HCT116 (cell line): ENCODE data around the gene MINK1. TPM values are rescaled to one million over a fixed set of nuclear protein-coding genes. Genes with fewer than 3 reads are reported as not detected.

Experiments used
- ATAC-seq: fragments of 200-7000 bp; cut with Tn5 transposase; 2 replicates; pipeline ENCODE4 v1.9.1; 2020; ENCODE audit warnings: mild to moderate bottlenecking, moderate library complexity
- BruUV-seq: library from RNA; stranded (reverse); fragments of 400-500 nt; replicated peaks from 2 replicates; lab custom pipeline; 2021; lab: Mats Ljungman, UMichigan
- CTCF ChIA-PET: fragments of 300-600 bp; sonication (Branson Sonifier 250); formaldehyde crosslinking; loops from one replicate; lab custom pipeline; 2021; ENCODE audit warnings: antibody characterized with exemption; lab: Charles Lee
- POLR2A ChIA-PET: fragments of 300-600, 350-600 bp; sonication (Branson Sonifier 250); formaldehyde crosslinking; loops from one replicate; lab custom pipeline; 2021; ENCODE audit warnings: antibody characterized with exemption; lab: Charles Lee
- RAD21 ChIA-PET, 2 experiments: fragments of 300-600 bp; sonication (Branson Sonifier 250); formaldehyde crosslinking; loops; one replicate each; lab custom pipeline; 2023; ENCODE audit warnings: low total read pairs in 2 of 2; ENCODE audit not compliant: uncharacterized antibody in 2 of 2, unreplicated experiment in 2 of 2, low non-redundant PET in 1 of 2; lab: Charles Lee
- DNase-seq: peaks from one replicate; pipeline ENCODE4 v3.0.0-alpha.2; 2010; ENCODE audit warnings: low read depth, low spot score
- H2AFZ ChIP-seq: fragments of 200-600 bp; shearing (Covaris generic), sonication (generic); 2 replicates; pipeline ENCODE4 v1.6.1; 2017; ENCODE audit warnings: low read depth, mixed run types, mixed read lengths, antibody characterized with exemption, low read length; ENCODE audit not compliant: poor library complexity, severe bottlenecking
- H3K27ac ChIP-seq: 2 replicates; pipeline ENCODE4 v1.5.1; 2012; ENCODE audit warnings: low read depth, low read length
- H3K27me3 ChIP-seq: fragments of 200-600 bp; sonication (generic); 2 replicates; pipeline ENCODE4 v1.6.1; 2016; ENCODE audit warnings: mixed run types, low read length, mixed read lengths; ENCODE audit not compliant: insufficient read depth
- H3K36me3 ChIP-seq, 2 experiments: fragments of 200-500 bp in 1 of 2; fragments of 200-600 bp in 1 of 2; sonication (Bioruptor generic) in 1 of 2; sonication (generic) in 1 of 2; 2 replicates each; pipeline versions ENCODE4 v1.5.1 to v1.6.1; 2014 to 2016; ENCODE audit warnings: low read length in 2 of 2, inconsistent platforms in 1 of 2, mixed read lengths in 1 of 2, mixed run types in 1 of 2; ENCODE audit not compliant: insufficient read depth in 2 of 2, control insufficient read depth in 1 of 2
- H3K4me1 ChIP-seq, 2 experiments: fragments of 200-600 bp in 1 of 2; sonication (generic) in 1 of 2; 2 replicates each; pipeline versions ENCODE4 v1.5.1 to v1.6.1; 2012 to 2017; ENCODE audit warnings: low read length in 2 of 2, inconsistent platforms in 1 of 2, mild to moderate bottlenecking in 1 of 2, mixed read lengths in 1 of 2, mixed run types in 1 of 2, moderate library complexity in 1 of 2; ENCODE audit not compliant: insufficient read depth in 2 of 2, control insufficient read depth in 1 of 2
- H3K4me2 ChIP-seq: fragments of 200-600 bp; sonication (generic); 2 replicates; pipeline ENCODE4 v1.6.1; 2017; ENCODE audit warnings: mixed run types, low read length, mixed read lengths
- H3K4me3 ChIP-seq, 2 experiments: fragments of 200-600 bp in 1 of 2; sonication (generic) in 1 of 2; replicated peaks in 1 of 2; 2 replicates each; pipeline ENCODE4 v1.5.1; 2011 to 2016; ENCODE audit warnings: low read length in 2 of 2, control low read depth in 1 of 2, low read depth in 1 of 2, mild to moderate bottlenecking in 1 of 2, mixed read lengths in 1 of 2, mixed run types in 1 of 2
- H3K79me2 ChIP-seq: fragments of 200-600 bp; sonication (generic); 2 replicates; pipeline ENCODE4 v1.6.1; 2017; ENCODE audit warnings: mild to moderate bottlenecking, mixed run types, low read length, moderate library complexity, mixed read lengths; ENCODE audit not compliant: insufficient read depth
- H3K9ac ChIP-seq: fragments of 200-600 bp; sonication (generic); 2 replicates; pipeline ENCODE4 v1.6.1; 2016; ENCODE audit warnings: low read length, mixed read lengths
- H3K9me2 ChIP-seq: fragments of 200-600 bp; sonication (generic), shearing (Covaris generic); 2 replicates; pipeline ENCODE4 v1.6.1; 2017; ENCODE audit warnings: mixed run types, mild to moderate bottlenecking, moderate library complexity; ENCODE audit not compliant: insufficient read depth
- H3K9me3 ChIP-seq, 2 experiments: fragments of 200-500 bp in 1 of 2; fragments of 200-600 bp in 1 of 2; sonication (Bioruptor generic) in 1 of 2; sonication (generic) in 1 of 2; 2 replicates each; pipeline ENCODE4 v1.6.1; 2014 to 2017; ENCODE audit warnings: low read length in 2 of 2, mixed read lengths in 2 of 2, inconsistent platforms in 1 of 2, low read depth in 1 of 2, mild to moderate bottlenecking in 1 of 2, mixed run types in 1 of 2, moderate library complexity in 1 of 2; ENCODE audit not compliant: control insufficient read depth in 1 of 2, insufficient read depth in 1 of 2
- H4K20me1 ChIP-seq: fragments of 200-600 bp; sonication (generic), shearing (Covaris generic); 2 replicates; pipeline ENCODE4 v1.6.1; 2017; ENCODE audit warnings: mixed run types, mild to moderate bottlenecking, moderate library complexity; ENCODE audit not compliant: insufficient read depth
- CBX3 ChIP-seq: IDR thresholded peaks from 2 replicates; pipeline ENCODE4 v1.6.1; 2012; ENCODE audit warnings: low read depth
- CEBPB ChIP-seq: IDR thresholded peaks from 2 replicates; pipeline ENCODE4 v1.6.1; 2012; ENCODE audit warnings: low read depth
- JUND ChIP-seq: IDR thresholded peaks from 2 replicates; pipeline ENCODE4 v1.6.1; 2012
- POLR2A ChIP-seq: IDR thresholded peaks from 2 replicates; pipeline ENCODE4 v1.7.0; 2011; ENCODE audit warnings: borderline replicate concordance; ENCODE audit not compliant: insufficient read depth, insufficient read length; ENCODE audit errors: extremely low read depth
- SP1 ChIP-seq: IDR thresholded peaks from 2 replicates; pipeline ENCODE4 v1.6.1; 2012; ENCODE audit warnings: low read depth
- ZBTB33 ChIP-seq: IDR thresholded peaks from 2 replicates; pipeline ENCODE4 v1.6.1; 2011; ENCODE audit warnings: mild to moderate bottlenecking, low read length, moderate library complexity; ENCODE audit not compliant: insufficient replicate concordance; ENCODE audit errors: extremely low read depth
- intact Hi-C: fragments of 100-400 bp; cut with micrococcal nuclease; formaldehyde crosslinking; loops from 2 replicates; pipeline ENCODE4 v1.10.0; 2022
- total RNA-seq: library from RNA; stranded (reverse); gene quantifications from one replicate; pipeline ENCODE4 v1.2.1, GENCODE V29; 2021; ENCODE audit not compliant: unreplicated experiment

Gene MINK1
- total RNA-seq, 1 experiment from 2014 or later, result 85.2 TPM

DNA sequence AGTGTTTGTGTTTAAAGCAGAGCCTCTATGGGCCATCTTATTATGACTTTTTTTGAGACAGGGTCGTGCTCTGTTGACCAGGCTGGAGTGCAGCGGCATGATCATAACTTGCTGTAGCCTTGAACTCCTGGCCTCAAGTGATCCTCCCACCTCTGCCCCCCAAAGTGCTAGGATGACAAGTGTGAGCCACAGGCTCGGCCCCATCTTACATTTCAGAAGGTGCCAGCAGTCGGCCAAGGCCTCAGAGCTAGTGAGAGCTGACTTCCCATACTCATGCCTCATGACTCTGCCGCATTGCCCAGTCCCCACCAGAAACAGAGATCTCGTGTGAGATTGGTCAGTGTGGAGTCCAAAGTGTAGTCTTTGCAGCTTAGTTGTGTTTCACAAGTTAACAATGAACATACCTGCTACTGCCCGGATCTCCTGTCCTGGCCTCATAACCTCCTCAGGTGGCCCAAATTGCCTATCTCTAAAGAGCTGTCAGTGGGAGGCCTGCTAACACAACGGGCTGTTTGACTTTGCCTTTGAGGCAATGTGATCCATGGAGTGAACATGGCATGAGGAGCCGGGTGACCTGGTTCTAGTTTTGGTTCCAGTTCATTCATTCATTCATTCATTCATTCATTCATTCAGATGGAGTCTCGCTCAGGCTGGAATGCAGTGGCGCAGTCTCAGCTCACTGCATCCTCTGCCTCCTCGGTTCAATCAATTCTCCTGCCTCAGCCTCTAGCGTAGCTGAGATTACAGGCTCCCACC lies 13.7 kb downstream of the MINK1 start:
- Histone ChIP-seq H3K9ac (no peak overlapping the region), H3K4me2 (no peak overlapping the region), H3K4me1 (peaks cover 22 to 58% of the 10 kb centered on the region in 2 experiments), H3K36me3 (0 out of 4 replicates have a peak, but pooled peaks cover 0 to 8% of the 10 kb centered on the region in 2 experiments), H3K9me3 (no peaks in the 10 kb centered on the region), H3K79me2 (peaks cover 92% of the 10 kb centered on the region), H4K20me1 (no peaks in the 10 kb centered on the region), H3K27ac (no peak overlapping the region), H3K4me3 (no peak overlapping the region), H3K9me2 (no peaks in the 10 kb centered on the region), H3K27me3 (no peaks in the 10 kb centered on the region), H2AFZ (no peak overlapping the region)
- DNase-seq (no peak), ATAC-seq (no peak)
- ChIA-PET POLR2A (no interaction called here), CTCF (no interaction called here), RAD21 (interaction anchor here in 1 of 2 experiments (0.5 kb wide), 1 partner anchor 181 kb away, joined by 3 read pairs; no protein-coding TSS in a partner anchor)
- intact Hi-C loops, result no loop called here
- TF ChIP-seq CEBPB, result no peak
- TF ChIP-seq ZBTB33, result no peak
- no peak for TF ChIP-seq CBX3
- no TSS peak for BruUV-seq

- Histone ChIP-seq H3K9ac (peak overlapping the region; percentile 56), H3K4me3 (peak overlapping the region in 1 of 2 experiments; percentile 33; a peak in 1 of 4 replicates), H3K9me2 (no peaks in the 10 kb centered on the region), H3K36me3 (0 out of 4 replicates have a peak, but pooled peaks cover 0 to 4% of the 10 kb centered on the region in 2 experiments), H3K4me2 (peak overlapping the region; percentile 63), H4K20me1 (no peaks in the 10 kb centered on the region), H3K27ac (peak overlapping the region; percentile 34; the same call in 1 of the 2 replicates), H2AFZ (no peak overlapping the region), H3K27me3 (no peaks in the 10 kb centered on the region), H3K9me3 (no peaks in the 10 kb centered on the region), H3K79me2 (peaks cover 89% of the 10 kb centered on the region), H3K4me1 (peaks cover 27 to 73% of the 10 kb centered on the region in 2 experiments)
- ATAC-seq, result peak; percentile 64
- DNase-seq, result peak; percentile 12
- BruUV-seq, result no TSS peak
- TF ChIP-seq JUND (peak; percentile 24; the same call in 1 of the 2 replicates), POLR2A (no peak), SP1 (peak; percentile 48; the same call in 1 of the 2 replicates)
- CTCF ChIA-PET, result no interaction called here
- intact Hi-C loops, result no loop called here
- RAD21 ChIA-PET, result no interaction called here
- POLR2A ChIA-PET, result no interaction called here
These were observed 15.9 kb downstream of the MINK1 start for GRCh38 chr17:4849011-4849536.
